HL-60 (cell line): ENCODE data around the gene PRDM16.

ENCODE experiments used
- CTCF ChIP-seq: IDR thresholded peaks from one replicate; pipeline ENCODE4 v1.5.1; 2011; ENCODE audit warnings: low read length, control low read depth, inconsistent platforms; ENCODE audit not compliant: insufficient read depth
- REST ChIP-seq: IDR thresholded peaks from 2 replicates; pipeline ENCODE4 v1.6.1; 2012; ENCODE audit warnings: low read depth; ENCODE audit not compliant: insufficient replicate concordance

GRCh38 chr1:3167255-3167654 is 98.3 kb downstream of the PRDM16 start:
- no peak for TF ChIP-seq CTCF
- no peak for TF ChIP-seq REST
